Amniotic stem cell (primary cell): Measurements from ENCODE around the gene NRXN3.

ENCODE experiments used
- DNase-seq: peaks from one replicate; lab custom pipeline; 2025; lab: John Stamatoyannopoulos, UW

The NRXN3 gene

DNA sequence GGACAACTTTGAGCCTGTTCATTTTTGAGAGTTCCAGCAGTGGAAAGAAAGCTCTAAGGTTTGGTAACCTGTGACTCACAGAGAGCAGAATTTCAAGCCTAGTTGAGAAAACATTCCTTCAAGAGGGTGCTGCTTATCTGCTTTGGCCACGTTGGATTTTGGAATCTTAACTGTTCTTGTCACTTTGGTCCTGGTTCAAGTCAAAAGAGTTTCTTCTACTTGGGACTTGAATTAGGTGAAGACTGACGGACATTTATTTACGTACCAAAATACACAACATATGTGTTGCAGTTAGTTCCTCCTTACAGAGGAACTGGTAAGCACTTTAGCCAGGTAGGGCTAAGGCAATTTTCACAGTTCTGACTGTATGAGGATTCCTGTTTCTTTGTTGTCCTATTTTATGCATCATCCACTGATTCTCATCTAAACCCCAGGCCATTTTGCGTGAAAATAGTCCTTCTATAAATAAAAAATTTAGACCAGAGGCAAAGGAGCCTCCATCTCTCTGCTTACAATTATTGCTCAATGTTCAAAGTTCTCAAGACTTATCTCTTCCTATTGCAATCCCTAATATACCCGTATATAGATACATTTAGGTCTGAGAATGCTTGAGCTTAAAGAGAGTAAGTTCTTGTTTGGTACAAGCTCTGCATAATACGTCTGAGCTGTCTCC is 1460.3 kb downstream of the NRXN3 start:
- DNase-seq, result no peak

DNA sequence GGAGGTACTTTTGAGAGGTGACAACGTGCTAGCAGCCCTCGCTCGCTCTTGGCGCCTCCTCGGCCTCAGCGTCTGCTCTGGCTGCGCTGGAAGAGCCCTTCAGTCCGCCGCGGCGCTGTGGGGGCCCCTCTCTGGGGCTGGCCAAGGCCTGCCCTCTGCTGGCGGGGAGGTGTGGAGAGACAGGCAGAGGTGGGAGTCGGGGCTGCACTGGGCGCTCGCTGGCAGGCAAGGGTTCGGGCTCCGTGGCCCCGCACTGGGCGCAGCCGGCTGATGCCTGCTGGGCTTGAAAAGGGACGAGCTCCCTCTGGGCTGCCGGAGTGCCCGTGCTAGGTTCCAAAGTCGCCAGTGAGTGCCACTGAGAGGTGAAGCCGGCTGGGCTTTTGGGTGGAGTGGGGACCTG is 1461.1 kb downstream of the NRXN3 start:
- no peak for DNase-seq

DNA sequence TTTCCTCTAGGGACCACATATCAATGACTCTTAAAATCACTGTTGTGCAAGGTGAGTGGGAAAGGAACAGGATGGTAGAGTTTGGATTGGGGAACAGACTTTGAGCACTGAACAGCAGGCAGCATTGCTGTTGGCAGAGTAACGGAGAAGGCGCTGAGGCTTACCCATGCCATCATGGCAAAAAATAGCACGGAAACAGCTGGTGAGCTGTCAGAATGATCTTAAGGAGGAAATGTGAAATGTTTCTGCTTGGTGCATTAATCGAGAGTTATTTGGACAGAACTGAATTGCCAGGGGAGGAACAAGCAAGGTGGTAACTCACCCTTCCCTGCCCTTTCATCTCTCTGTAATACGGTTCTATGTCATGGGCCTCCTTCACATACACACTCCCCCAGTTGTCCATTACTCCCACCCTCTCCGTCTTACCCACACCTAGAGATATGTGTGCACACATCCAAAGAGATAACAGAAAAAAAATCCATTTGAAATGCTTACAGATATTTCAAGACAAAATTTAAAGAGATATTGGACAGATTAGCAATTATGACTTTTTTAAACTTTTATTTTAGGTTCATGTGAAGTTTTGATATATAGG is 1468.6 kb downstream of the NRXN3 start:
- DNase-seq, result no peak

DNA sequence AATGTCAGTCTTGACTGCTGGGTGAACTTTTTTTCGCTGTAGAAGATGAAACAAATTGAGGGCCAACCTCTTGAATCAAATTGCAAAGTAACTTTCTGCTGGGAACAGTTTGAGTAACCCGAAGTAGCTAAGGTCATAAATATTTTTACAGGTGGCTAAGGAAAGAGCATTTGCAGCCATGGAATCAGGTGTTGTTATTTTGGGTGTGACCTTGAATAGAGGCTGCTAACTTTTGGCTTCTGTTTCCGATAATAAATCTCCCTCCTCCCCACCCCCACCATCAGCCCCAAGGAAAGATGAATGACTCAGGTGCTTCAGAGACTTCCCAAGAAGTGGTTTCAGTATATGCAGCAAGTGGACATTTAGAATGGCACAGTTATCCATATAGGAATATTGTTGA is 1469.4 kb downstream of the NRXN3 start:
- DNase-seq, result no peak

DNA sequence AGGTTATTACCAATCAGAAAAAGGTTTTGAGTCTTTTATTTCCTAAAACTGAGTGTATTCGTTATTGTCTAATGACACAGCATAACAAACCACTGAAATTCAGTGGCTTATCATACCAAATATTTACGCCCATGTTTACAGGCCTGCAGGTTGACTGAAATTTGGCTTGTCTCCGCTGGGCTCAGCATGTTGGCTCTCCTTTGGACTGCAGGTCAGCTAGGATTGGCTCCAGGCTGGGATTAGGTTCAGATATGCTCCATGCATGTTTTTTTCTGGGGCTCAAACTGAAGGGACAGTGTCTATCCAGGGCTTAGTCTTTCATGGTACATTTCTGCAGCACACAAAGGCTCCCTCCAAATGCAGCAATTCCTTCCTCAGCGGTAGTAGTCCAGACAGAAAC is 1471.2 kb downstream of the NRXN3 start:
- no peak for DNase-seq

DNA sequence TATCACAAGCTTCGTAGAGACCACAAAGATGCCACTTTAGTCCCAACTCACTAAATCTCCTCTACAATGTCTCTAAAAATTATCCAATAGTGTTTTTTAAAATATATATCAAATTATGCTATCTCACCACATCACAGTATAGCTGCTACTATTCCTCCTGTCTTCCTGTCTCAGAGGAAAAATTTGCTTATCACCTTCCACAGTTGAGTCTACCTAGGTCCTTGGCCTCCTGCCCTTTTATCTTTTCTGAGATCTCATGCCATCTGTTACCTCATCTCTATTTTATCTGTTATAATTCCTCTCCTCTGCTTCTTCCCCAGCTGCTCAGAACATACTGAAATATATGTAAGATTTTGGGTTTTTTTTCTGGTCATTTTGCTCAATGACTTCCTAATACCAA is 1473.0 kb downstream of the NRXN3 start:
- no peak for DNase-seq

DNA sequence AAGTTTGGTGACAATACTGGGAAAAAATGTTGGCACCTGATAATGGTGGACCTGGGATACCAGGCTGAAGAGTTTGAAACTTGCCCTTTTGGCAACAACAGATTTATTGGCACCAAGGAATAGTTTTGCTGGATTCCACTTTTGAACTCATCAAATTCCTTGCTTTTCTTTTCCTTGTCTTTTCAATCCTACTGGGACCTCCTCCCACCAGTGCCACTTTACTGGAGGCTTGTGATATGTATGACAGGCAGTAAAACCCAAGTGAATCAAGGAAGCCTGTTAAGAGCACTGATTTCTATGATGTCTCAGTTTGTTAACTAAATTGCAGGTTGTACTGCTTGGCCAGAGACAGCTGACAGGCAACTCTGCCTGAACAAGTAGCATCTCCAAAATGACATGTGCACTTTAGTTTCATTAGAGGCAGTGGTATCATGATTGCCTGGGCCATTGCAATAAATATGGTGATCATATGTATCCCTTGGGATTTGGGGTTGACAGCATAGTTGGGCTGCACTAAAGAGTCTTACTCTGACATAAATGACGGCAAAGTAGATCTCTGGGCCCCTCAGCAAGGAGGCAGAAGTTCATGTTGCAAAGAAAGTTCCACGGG is 1475.7 kb downstream of the NRXN3 start:
- DNase-seq, result no peak

DNA sequence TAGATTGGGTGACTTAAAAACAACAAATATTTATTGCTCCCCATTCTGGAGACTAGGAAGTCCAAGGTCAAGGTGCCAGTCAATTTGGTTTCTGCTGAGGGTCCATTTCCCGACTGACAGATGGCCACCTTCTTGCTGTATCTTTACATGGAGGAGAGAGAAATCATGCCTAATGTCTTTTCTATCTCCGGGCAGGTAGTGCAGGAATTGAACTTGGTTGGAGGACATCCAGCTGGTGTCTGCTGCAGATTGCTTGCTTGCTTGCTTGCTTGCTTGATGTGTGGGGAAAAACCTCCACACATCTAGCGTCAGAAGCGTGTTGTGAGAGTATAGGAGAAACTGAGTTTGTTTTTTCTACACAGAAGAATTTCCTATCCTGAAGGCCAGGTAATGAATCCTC is 1479.7 kb downstream of the NRXN3 start:
- no peak for DNase-seq

DNA sequence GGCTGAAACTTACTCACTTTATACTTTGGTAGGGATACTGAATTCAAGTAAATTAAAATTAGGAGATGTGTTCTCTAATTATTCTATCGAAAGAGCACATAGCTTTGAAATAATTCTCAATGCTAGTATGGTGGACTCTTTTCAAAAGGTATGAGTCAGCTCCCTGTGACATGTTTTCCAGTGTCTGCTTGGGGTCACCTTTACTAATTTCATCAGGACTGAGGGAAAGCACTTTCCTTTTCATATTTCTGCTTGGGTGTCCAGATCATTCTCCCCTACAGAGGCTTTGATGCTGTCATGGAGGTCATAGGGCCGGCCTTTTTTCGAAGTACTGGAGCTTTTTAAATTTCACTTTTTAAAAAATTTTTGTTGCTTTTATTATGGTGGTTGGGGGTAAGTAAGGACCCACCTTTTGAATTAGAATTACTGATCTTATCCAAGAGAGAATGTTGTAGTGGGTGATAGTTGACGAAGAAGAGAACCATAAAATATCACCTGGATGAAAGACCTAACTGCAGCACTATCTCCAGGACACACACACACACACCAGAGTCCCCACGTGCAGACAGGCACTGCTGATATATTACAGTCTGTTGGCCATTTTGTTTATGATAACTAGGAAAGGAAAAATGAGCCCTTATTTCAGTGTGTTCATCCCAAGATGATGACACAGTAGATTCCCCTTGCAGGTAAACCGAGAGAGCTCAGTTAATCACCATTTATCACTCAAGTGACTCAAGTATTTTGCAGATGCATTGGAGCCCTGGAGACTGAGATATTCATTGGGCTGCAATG is 1482.5 kb downstream of the NRXN3 start:
- DNase-seq, result no peak

DNA sequence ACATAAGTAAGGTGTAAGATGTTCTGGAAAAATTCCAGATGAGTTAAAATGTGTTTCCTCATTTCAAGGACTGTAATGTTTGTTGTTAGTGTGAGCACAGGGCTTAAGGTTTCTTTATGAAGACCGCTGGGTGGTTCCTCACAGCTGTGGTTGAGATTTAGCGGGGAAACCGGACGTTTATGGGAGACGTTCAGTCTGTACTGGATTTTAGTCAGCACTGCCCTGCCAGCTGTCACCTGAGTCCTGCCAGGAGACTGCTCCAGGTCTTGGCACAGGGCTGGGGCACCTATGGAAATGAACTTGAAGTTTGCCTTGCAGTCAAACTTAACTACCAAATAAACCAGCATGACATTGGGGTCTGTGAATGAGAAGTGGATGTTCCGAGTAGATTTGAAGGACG is 1485.9 kb downstream of the NRXN3 start:
- no peak for DNase-seq

DNA sequence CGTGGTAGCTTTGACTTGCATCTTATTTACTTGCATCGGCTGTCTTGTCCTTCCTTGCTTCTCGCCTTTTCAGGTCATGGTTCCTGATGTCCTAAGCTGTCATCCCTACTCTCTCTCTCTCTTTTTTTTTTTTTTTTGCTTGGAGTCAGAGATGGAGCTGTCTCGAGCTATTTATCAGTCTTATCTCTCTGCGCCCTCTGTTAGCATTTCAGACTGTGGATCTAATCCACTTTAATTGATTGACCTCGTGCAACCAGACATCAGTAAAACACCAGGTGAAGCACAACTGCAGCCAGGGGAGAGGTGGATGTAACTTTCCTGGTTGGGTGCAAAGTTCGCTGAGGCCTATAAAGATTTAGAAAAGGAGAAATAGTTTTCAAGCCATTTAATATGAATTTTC is 1486.3 kb downstream of the NRXN3 start:
- DNase-seq, result no peak

DNA sequence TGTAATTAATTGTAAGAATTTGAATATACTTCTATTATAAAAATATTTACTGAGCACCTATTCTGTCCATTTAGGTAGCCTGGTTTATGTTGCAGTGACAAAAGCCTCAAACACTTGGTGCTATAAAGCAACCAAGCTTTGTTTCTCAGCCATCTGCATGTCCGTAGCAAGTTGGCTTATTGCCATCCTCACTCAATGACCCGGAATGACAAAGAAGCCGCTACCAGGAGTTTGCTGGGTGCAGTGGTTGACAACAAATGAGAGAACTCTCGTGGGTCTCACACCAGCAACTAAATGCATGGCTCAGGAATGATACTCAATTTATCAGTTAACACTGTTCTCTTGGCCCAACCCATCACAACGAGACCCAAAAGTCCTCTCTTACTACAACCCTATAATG is 1488.0 kb downstream of the NRXN3 start:
- no peak for DNase-seq

DNA sequence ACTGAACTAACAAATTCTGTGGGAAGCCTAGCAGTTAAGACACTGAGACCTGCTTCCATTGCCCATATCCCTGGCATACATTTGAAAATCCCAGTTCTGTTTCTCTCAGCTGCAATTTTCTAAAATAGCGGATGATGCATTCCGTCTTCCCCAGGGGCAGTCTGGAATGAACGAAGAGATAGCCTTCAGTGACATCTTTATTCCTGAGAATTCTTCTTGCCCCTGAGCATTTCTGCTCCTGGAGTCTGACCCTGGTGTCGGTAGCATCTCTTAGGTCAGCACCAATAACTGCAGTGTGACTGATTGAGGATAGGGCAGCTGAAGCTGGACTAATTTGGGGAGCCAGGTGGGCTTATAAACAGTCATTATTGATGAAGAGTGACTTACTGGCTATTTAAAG is 1488.6 kb downstream of the NRXN3 start:
- DNase-seq, result no peak

DNA sequence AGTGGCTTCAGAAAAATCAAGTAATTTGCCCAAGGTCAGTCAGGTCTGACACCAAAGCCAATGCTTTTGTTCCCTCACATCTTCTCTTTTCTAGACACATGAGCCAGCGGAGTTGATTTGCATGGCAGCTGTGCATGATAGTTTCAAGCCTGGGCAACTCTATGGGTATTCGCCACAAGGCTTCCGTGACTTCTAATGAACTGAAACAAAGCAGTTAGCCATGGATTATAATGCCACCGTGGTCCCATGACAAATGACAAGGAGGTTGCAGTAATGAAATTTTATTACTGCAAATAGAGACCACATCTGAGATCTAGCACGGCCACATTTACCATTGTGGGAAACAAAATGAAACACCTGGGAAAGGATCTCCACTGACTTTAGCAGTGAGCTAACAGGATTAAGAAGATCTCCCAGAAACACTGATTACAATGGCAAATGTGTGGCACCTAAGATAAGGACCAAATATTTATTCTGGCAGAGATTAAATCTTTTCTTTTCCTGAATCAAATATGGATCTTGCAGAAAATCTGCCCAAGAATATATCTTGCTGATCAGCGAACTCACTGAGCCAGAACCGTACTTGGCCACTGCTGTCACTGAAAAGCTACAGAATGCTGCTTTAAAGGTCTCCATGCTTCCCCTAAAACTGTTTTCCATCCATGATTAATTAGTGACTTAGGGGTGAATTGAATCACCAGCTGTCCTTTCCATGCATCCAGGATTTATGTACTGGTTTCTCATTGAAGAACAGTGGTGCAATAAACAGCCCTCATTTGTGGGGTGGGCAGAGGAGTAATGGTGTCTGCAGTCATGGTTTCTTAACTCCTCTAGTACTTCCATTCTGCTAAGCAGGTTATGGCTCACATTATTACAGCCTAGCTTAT is 1490.1 kb downstream of the NRXN3 start:
- no peak for DNase-seq

DNA sequence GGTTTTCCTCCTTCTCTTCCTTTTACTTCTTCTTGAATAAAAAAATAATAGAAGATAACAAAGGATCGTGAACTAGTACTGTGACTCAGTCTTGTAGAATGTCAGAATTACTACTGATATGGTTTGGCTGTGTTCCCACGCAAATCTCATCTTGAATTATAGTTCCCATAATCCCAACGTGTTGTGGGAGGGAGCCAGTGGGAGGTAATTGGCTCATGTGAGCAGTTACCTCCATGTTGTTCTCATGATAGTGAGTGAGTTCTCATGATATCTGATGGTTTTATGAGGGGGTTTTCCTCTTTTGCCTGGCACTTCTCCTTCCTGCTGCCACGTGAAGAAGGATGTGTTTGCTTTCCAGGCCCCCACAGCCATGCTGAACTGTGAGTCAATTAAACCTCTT is 1491.6 kb downstream of the NRXN3 start:
- no peak for DNase-seq

DNA sequence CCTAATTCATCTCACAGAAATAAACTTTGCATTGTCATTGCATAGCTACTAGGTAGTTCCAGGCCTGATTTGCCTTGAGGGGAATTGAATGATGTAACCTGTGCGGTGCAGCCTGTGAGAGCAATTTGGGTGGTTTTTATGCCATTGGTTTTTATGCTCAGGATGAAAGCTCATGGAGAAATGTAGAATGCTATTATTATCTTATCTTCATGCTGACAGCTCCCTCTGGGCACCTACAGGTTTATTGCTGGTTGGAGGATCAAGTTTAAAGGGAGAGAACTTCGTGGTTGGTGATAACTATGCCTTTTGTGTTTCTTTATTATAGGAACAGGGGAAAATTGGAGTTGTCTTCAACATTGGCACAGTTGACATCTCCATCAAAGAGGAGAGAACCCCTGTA is 1493.3 kb downstream of the NRXN3 start:
- no peak for DNase-seq

DNA sequence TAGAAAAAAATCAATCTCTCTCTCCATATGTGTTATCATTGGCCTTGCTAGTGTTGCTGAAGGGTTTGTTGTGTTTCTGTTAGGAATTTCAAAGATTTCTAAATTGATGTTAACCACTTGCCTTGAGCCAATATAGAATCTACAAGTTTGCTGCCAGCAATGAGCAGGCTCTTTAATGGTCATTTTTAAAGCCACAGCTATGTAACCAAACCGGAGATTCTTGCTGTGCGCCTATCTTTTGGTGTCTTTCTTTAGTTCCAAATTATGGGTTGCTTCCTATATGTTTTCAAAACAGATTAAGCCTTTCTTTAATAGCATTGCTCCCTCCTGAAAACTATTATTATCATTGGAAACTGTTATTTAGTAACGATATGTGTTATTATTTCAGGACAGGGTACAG is 1495.4 kb downstream of the NRXN3 start:
- DNase-seq, result no peak

DNA sequence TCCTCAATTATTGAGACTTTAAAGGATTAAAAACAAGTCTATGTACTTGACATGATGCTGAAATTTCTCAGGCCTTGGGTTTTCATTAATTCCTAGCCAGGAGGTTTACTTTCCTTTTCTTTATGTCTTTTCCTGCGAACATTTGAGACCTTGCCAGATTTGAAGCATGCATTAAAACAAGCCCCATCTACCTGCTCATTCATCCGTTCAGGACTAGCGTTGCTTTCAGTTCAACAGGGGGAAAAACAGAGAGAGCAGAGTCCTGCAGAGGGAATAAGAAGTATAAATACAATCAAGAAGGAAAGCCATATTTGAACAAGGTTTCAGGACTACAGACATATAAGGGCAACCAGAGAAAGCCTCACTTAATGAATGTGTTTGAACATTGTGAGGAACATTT is 1498.8 kb downstream of the NRXN3 start:
- no peak for DNase-seq

DNA sequence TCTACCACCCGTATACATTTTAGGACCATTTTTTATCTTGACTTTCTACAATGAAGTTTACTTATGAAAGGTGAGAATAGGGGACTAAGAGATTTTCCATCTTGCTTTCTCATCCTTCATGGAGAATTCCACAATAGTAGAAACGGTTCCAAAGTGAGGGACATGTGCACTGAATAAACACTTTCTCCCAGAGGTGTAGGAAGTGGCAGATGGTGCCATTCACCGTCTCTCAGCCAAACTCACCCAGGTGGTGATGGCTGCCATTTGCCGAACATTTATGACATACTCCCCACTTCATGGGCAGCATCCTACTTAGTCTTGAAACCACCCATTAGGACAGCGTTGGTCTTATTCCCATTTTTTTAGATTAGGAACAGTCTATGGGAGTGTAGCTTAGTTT is 1500.6 kb downstream of the NRXN3 start:
- DNase-seq, result no peak

DNA sequence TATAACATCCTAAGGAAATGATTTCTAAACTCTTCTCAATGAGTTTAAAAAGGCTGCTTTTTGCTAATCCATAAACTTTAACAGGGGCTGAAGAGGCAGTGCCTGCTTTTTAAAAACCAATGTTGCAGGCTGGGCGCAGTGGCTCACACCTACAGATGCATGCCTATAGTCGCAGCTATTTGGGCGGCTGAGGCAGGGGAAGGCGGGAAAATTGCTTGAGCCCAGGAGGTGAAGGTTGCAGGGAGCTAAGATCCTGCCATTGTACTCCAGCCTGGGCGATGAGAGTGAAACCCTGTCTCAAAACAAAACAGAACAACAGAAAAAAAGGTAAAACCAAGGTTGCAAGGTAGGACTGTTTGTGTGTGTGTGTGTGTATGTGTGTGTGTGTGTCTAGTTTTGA is 1509.9 kb downstream of the NRXN3 start:
- DNase-seq, result no peak

DNA sequence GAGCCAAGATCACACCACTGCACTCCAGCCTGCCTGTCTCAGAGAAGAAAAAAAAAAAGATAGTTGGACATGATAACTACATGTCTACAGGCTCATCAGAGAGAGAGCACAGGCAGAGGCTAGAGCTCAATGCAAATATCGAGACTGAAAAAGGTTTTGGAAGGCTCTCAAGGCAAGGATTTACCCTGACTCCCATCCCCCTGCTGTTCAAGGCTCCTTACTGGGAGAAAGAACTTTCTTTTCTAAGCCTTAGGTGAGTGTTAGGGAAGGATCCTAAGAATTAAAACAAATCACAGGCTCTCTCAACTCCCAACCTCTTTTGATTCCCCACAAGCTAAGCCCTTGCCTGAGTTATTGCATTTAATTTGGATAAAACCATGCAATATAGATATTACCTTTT is 1516.0 kb downstream of the NRXN3 start:
- no peak for DNase-seq

DNA sequence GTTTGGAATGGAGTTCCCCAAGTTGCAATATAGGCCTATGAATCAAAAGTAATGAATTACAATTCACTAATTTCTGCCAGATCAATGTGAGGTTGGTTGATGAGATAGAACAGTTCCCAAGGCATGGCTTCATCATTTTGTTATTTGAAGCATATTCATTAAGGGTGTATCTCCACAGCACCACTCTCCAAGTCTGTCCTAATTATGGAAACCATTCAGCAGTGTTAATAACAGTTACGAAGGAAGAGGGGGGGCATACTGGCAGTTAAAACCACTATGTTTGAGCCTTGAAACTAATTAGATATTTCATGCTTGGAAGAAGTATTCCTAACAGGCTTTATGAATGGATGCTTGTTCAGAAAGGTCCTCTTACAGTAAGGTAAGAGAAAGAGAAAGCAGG is 1520.8 kb downstream of the NRXN3 start:
- no peak for DNase-seq
